ENCODE measurements around the gene RHOH.
"Not testable (repeated sequence)": the region's sequence is repeated elsewhere in the genome, so short reads cannot be mapped to it uniquely, and the experiment has no call there.

The RHOH gene

GRCh38 chr4:40290611-40291186 is 93.9 kb downstream of the RHOH start:
- not testable (repeated sequence) for DNase-seq (ENCODE audit: extremely low read depth in 1 of 2, low read depth in 1 of 2)

- no peak for DNase-seq (ENCODE audit: extremely low read depth in 1 of 2, low read depth in 1 of 2)
Measured at GRCh38 chr4:40292313-40292759, 95.5 kb downstream of the RHOH start.

GRCh38 chr4:40294339-40294738 is 97.5 kb downstream of the RHOH start:
- no peak for DNase-seq (ENCODE audit: extremely low read depth in 1 of 2, low read depth in 1 of 2)

- DNase-seq (ENCODE audit: extremely low read depth in 1 of 2, low read depth in 1 of 2), result not testable (repeated sequence)
Measured at GRCh38 chr4:40295030-40295429, 98.2 kb downstream of the RHOH start.

GRCh38 chr4:40295572-40295971 is 98.7 kb downstream of the RHOH start:
- no peak for DNase-seq (ENCODE audit: extremely low read depth in 1 of 2, low read depth in 1 of 2)

Data from stimulated activated CD8-positive, alpha-beta memory T cell treated with anti-CD3 and anti-CD28 coated beads, Interleukin-7, amount 100 ng/mL, for 48 hours (primary cell).